GM12872 (cell line): ENCODE data around the gene TYW3.

Experiments
- TF ChIP-seq, protein P1 (sequence below): IDR thresholded peaks from 3 replicates; pipeline ENCODE4 v1.5.1; 2011; ENCODE audit warnings: low read depth, mild to moderate bottlenecking, low read length, moderate library complexity; ENCODE audit not compliant: insufficient read depth

The TYW3 gene

DNA sequence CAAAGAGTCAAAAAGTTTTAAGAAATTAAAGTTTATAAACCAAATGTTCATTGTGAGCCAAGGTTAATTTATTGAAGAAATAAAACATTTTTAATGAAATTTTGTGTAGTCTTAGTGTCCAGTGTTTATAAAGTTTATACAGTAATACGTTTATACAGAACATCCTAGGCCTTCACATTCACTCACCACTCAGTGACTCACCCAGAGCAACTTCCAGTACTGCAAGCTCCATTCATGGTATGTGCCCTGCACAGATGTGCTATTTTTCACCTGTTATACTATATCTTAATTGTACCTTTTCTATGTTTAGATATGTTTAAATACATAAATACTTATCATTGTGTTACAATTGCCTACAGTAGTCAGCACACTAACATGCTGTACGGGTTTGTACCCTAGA is 33.6 kb downstream of the TYW3 start:
- TF ChIP-seq, protein P1, sequence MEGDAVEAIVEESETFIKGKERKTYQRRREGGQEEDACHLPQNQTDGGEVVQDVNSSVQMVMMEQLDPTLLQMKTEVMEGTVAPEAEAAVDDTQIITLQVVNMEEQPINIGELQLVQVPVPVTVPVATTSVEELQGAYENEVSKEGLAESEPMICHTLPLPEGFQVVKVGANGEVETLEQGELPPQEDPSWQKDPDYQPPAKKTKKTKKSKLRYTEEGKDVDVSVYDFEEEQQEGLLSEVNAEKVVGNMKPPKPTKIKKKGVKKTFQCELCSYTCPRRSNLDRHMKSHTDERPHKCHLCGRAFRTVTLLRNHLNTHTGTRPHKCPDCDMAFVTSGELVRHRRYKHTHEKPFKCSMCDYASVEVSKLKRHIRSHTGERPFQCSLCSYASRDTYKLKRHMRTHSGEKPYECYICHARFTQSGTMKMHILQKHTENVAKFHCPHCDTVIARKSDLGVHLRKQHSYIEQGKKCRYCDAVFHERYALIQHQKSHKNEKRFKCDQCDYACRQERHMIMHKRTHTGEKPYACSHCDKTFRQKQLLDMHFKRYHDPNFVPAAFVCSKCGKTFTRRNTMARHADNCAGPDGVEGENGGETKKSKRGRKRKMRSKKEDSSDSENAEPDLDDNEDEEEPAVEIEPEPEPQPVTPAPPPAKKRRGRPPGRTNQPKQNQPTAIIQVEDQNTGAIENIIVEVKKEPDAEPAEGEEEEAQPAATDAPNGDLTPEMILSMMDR, result no peak

DNA sequence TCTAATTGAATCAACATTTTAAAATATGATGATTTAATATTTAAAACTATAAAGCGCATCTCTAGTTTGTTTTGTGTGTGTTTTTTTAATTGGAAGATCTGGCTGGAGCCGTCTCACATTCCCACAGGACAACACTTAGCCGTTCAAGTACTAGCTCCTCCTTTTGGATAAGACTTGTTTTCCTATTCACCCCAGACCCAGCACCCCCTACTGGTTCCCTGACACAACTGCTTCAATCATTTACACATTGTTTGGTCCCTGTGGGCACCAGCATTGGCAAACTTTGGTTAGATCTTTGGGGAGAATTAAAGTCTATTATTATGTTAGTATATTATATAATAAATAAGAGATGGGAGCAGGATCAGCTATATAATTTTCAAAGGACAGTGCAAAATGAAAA is 34.5 kb downstream of the TYW3 start:
- TF ChIP-seq, protein P1, result peak; percentile 51

DNA sequence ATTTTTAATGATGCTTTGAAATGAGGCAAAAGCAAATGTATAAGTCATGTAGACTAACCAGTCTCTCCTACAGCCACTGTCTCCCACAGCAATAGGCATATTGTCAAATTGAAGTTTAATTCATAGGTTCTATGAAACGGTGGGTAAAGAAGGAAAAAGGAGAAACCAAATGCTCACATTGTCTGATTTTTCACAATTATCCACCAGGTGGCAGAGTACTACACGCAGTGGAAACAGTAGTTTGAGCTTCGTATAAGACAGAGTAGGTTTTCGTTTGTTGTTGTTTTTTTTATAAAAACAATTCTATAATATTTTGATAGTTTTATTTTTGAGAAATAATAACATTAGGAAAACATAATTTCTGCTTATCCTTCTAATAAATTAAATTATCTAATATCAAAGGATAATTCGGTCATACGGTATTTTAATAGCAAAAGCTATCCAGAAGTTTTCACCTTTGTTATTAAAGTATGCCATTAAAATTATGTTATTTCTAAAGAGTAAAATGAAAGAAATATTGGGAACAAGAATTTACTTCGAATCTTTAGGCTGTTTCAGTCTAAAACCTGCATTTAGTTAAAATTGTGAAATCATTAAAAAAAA is 39.1 kb downstream of the TYW3 start:
- TF ChIP-seq, protein P1, result peak; percentile 60

DNA sequence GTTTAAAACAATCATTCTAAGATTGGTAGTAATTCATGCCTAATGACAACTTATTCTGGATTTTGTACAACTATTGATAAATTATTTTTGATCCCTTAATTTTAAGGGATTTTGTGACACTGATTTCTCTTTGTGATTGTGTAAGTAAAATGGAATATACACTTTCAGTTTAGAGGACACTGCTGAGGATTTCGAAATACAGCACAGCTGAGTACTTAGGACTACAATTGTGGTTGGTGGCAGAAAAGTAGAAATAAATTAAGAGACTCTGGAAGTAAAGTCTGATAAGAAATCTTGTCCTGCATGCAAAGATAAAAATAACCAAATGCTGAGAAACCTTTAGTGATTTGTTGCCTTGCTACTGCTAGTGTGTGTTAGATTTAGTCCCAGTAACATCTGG is 40.0 kb downstream of the TYW3 start:
- TF ChIP-seq, protein P1, result no peak

DNA sequence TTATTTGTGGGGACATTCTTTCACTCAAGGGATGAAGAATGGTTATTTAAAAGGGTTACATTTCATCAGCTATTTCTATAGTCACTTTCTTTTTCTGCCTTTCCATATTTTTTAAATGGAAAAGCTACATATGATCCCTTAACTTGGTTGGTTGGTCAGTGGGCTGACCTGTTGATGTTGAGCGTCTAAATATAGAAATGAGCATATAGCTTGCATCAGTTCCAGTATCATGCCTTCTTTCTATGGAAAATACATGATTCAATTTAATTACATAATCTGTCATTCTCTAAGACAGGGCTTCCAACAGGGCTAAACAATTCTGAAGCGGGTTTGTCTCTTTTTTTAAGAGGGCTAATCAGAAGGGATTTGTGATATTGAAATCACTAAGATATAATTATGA is 40.6 kb downstream of the TYW3 start:
- TF ChIP-seq, protein P1, result no peak

DNA sequence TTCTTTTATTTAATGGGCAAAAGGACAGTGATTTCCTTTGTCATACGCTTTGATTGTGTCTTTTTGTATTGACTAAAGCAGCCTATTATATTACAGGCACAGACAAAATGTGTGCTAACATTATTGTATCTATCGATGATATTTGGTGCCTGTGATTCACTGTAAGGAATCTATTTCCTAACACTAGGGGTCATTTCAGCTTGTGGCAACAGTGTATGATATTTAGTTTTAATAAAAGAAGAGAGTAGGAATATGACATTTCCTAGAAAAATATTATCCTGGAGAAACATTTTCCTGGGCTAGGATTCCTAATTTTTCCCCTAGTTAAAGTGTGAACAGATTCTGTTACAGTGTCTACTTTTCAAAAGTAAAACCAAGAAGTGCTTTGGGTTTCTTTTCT is 42.8 kb downstream of the TYW3 start:
- TF ChIP-seq, protein P1, result no peak

DNA sequence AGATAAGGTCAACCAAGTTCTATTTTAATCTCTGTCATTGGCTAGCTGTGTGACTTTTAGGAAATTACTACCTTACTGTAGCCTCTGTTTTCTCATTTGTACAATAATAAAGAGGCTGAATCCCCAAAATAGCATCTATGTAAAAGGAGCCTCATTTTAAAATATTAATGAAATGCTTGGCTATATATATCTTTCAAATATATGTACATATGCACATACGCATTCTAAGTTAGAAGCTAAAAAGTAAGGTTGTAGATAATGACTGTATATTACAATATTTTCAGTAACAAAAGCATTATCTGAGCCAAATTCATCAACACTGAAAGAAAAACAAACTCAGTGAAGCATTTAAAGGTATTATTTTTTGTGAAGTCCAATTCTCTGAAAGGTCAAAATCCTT is 44.6 kb downstream of the TYW3 start:
- TF ChIP-seq, protein P1, result no peak
